CD4-positive, alpha-beta T cell treated with Interleukin-12 subunit alpha and Interleukin-12 subunit beta, for 1 hour (primary cell): ENCODE measurements around the gene DGKE.

Experiments
- DNase-seq: peaks from one replicate; pipeline ENCODE4 v3.0.0-alpha.2; 2020

Gene DGKE

GRCh38 chr17:56817066-56817465 is 16.9 kb upstream of the DGKE start:
- DNase-seq, result no peak

- DNase-seq, result no peak
Observed at GRCh38 chr17:56819030-56819429, 14.9 kb upstream of the DGKE start.

DNA sequence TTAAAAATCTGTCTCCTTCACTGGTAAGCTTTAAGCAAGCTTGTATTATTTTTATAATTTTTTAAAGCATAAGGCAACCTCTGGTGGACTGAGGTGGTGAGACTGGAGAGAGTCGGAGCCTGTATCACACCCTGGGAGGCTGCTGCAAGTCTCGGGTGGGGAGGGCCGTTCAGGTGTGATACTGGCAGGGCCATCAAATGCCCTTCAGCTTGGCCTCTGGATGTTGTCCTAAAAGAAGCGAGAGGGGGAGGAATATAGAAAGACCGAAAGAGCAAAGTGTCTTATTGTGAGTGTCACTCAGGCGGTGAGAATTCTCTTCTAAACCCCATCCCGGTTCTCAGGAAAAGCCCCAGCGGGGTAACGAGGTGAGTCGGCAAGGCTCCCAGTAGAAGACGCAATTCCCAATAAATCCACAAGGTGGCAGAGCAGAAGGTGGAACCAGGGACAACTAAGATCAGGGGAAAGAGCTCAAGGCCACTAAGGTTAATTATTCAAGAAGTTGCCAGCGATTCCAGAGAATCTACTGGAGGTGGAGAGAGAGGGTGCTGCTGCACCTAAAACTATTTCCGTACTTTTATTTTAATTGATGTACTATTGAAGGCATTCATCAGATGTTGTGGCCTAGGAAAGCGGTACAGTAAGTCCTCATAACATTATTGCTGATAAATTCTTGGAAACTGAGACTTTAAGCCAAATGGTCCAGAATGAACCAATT is 14.4 kb upstream of the DGKE start:
- DNase-seq, result peak; percentile 82

DNA sequence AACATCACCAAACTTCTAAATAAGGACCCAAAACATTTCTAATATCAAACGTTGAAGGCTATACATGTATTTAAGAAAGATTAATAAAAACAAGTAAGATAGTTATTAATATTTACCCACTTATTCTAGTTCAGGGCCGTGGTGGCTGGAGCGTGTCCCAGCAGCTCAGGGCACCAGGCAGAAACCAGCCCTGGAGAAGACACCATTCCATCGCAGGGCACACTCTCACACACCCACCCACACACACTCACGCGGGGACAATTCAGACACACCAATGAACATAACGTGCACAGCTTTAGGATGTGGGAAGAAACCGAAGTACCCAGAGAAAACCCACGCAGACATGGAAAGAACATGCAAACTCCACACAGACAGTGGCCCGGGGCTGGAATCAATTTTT is 13.7 kb upstream of the DGKE start:
- DNase-seq, result no peak

DNA sequence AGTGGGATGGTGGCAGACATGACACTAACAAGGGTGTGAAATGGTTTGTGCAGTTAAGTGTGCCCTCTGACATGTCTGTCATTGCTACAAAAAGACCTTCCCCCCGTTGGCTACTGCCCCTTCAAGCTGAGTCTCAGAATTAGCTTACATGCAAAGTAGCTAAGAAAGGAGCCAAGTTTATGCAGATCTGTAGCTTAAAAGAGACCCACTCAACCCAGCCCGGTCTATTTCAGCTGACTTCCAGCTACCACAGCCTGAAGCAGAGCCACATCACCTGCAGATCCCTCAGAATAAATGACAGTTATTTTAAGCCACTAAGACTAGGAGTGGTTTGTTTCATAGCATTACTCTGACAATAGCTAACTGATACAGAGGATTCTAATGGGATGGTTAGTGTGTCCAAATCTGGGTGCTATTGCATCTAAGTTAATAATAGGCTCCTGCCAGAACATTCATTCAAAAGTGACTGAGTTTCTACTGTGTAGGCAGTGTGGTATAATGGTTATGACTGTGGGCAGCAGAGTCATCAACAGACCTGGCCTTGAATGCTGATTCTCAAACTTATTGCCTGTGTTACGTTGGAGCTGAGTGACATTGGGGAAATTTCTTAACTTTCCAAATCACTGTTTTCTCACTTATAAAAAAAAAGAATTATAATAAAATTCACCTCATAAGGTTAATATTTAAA is 12.0 kb upstream of the DGKE start:
- DNase-seq, result no peak

DNA sequence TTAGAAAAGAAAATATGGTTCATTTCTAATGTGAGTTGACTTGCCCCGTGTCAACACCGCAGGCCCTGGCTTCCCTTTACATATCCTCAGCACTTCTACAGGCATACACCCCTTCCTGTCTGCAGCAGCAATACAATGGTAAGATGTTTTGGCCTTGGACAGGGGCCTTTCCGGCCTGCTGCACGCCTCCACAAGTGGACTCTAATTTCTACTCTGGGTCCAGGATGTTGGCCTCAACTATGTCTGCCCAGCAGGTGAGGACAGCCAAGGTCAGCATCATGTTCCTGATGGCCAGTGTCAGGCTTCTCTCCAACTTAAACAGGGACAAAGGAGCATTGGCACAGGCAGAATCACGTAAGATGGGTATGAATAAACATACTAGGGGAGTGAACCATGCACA is 11.2 kb upstream of the DGKE start:
- DNase-seq, result no peak

DNA sequence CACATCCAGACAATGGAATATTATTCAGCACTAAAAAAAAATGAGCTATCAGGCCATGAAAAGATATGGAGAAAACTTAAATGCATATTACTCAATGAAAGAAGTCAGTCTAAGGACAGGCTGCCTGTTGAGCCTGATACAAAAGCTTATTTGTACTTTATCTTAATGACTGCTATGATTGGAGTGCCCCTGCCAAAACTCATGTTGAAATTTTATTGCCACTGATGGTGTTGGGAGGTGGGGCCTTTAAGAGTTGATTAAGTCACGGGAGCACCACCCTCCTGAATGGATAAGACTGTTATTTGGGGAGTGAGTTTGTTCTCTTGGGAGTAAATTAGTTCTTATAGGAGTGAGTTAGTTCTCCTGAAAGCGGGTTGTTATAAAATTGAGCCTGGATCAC is 10.1 kb upstream of the DGKE start:
- DNase-seq, result no peak

GRCh38 chr17:56824503-56824902 is 9.4 kb upstream of the DGKE start:
- DNase-seq, result no peak

DNA sequence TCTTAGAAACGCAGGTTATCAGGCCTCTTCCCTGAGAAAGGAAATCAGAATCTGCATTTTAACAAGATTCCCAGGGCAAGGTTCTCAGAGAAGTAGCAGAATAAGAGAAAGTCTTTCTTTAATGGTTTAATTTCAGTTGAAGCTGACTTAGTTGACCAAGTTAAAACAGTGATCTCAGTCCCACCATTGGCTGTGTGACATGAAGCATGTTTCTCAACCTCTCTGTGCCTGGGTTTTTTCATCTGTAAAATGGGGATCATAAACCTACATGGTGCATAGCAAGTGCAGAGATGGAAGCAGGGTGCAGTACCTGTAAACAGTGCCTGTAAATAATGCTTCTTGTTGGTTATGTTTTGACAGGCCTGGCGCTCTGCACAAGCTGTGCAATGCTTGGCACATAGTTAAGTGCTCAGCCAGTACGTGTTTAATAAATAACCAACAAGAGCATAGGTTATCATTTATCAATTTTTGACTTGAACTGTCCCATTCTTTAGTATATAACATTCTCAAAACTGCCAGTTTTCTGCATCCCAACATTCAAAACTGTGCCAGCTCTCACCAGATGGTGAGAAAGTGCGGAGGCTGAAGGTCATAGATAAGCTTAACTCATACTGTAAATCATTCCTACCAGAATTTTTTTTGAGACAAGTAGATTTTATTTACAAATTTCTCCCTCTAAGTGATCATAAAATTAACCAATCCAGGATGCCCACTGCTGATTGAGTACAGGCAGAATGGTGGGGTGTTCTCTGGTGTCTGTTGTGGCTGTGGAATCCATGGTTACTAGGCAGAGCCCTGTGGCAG is 7.1 kb upstream of the DGKE start:
- DNase-seq, result no peak

DNA sequence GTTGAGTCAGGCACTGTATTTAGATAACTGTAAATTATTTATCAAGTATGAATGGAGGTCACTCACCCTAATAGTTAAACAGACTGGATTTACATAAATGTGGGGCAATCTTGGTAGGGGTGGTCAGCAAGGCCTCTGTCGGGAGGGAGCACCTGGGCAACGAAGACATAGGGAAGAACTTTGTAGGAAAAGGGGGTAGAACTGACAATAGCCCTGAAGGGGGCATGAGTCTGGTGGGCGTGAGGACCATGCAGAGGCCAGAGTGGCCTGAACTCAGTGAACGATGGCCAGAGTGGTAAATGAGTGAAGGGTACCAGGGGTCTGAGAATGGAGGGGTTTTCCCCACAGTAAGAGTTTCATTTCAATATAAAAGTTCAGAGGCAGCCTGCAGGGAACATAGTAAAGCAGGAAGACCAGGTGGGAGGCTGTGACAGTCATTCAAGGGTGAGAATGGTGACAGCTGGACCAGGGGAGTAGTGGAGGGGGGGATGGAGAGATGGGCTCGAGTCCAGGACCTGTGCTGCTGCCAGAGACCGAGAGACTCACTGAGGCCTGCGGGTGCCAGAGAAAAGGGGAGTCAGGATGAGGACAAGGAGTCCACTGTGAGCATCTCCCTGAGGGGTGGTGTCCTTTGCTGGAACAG is 3.1 kb upstream of the DGKE start:
- DNase-seq, result no peak

- no peak for DNase-seq
Observed at GRCh38 chr17:56831369-56832095, 2.4 kb upstream of the DGKE start.

- no peak for DNase-seq
Observed at GRCh38 chr17:56832446-56832845, 1.5 kb upstream of the DGKE start.

- peak; percentile 68 for DNase-seq
Observed at GRCh38 chr17:56833057-56833808, 718 bp upstream of the DGKE start.

DNA sequence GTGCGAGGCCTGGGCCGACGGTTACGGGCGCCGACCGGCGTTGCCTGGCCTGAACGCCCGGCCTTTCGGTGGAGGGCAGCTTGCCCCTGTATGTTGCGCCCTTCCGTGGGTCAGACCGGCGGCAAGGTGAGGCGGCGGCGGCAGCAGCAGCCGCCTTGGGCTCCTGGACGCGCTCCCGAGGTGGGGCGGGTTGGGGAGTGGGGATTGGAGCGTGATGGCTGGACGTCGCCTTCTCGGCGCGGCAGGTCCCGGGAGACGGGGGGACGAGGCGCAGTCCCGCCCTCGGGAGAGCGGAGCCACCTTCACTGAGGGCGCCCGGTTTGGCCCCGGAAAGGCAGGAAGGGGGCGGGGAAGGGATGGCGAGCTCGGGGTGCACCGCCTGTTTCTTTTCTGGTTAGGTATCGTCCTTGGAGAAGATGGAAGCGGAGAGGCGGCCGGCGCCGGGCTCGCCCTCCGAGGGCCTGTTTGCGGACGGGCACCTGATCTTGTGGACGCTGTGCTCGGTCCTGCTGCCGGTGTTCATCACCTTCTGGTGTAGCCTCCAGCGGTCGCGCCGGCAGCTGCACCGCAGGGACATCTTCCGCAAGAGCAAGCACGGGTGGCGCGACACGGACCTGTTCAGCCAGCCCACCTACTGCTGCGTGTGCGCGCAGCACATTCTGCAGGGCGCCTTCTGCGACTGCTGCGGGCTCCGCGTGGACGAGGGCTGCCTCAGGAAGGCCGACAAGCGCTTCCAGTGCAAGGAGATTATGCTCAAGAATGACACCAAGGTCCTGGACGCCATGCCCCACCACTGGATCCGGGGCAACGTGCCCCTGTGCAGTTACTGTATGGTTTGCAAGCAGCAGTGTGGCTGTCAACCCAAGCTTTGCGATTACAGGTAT is 671 bp downstream of the DGKE start:
- DNase-seq, result peak; percentile 74

DNA sequence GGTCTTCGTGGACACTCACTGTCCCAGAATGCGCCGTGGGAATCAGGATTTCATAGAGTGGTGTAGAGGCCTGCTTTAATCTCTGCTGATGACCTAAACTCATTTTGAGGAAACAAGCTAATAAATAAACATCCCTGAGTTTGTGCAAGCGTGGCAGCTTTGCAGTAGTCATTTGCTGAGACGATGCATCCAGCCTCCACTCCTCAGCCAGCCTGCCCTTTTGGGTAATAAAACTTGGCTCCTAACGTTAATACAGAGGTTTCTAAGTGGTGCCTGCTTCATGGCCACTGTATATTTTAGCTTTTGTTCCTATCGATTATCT is 1.3 kb downstream of the DGKE start:
- no peak for DNase-seq

- DNase-seq, result no peak
Observed at GRCh38 chr17:56838687-56839086, 4.7 kb downstream of the DGKE start.

GRCh38 chr17:56842577-56842976 is 8.6 kb downstream of the DGKE start:
- no peak for DNase-seq

GRCh38 chr17:56845934-56846333 is 12.0 kb downstream of the DGKE start:
- no peak for DNase-seq

DNA sequence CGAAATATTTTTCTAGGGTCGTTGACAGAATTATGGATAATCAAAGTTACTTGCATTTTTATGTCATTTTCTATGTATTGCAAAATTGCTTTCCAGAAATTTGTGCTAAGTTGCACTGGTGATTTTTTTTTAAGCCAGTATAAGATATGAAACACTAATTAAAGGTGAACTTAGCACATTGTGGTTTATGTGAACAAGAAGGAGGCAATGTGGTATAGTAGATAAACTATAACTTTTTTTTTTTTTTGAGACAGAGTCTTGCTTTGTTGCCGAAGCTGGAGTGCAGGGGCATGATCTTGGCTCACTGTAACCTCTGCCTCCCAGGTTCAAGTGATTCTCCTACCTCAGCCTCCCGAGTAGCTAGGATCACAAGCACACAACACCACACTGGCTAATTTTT is 13.2 kb downstream of the DGKE start:
- no peak for DNase-seq

GRCh38 chr17:56849131-56849530 is 15.2 kb downstream of the DGKE start:
- DNase-seq, result no peak

GRCh38 chr17:56850591-56850990 is 16.6 kb downstream of the DGKE start:
- DNase-seq, result no peak
